ENCODE data around the gene FN3K. TPM values are rescaled to one million over a fixed set of nuclear protein-coding genes. Genes with fewer than 3 reads are reported as not detected.

Gene FN3K
- total and polyA plus RNA-seq, 2 of the 8 experiments (the other 6 are each of a cell fraction or from before 2014, with no cell fraction given) = 0.88 to 14.2 TPM

GRCh38 chr17:82693168-82693867, 42.1 kb upstream of the FN3K start (continued):
- TF ChIP-seq ATF2 (IDR thresholded peaks at IDR 0.05; ENCODE audit: low read length) (no peak), SP2 (IDR thresholded peaks at IDR 0.05; ENCODE audit: low read length) (no peak), TBP (IDR thresholded peaks at IDR 0.05; ENCODE audit: low read depth, low read length) (no peak), MAX (IDR thresholded peaks at IDR 0.05) (no peak)
- TF ChIP-seq, protein P1, sequence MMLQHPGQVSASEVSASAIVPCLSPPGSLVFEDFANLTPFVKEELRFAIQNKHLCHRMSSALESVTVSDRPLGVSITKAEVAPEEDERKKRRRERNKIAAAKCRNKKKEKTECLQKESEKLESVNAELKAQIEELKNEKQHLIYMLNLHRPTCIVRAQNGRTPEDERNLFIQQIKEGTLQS (IDR thresholded peaks at IDR 0.05; ENCODE audit: insufficient read depth, low read depth, low read length) = no peak

Measured in H1 (cell line).